GM12891 (cell line): ENCODE data around the gene GPR161.

Source experiments
- POLR2A ChIP-seq: IDR thresholded peaks from 2 replicates; pipeline ENCODE4 v1.6.1; 2011; ENCODE audit warnings: low read depth, low read length, control low read depth
- POLR2AphosphoS5 ChIP-seq: IDR thresholded peaks from 2 replicates; pipeline ENCODE4 v1.6.1; 2011; ENCODE audit warnings: low read depth, low read length, control low read depth

DNA sequence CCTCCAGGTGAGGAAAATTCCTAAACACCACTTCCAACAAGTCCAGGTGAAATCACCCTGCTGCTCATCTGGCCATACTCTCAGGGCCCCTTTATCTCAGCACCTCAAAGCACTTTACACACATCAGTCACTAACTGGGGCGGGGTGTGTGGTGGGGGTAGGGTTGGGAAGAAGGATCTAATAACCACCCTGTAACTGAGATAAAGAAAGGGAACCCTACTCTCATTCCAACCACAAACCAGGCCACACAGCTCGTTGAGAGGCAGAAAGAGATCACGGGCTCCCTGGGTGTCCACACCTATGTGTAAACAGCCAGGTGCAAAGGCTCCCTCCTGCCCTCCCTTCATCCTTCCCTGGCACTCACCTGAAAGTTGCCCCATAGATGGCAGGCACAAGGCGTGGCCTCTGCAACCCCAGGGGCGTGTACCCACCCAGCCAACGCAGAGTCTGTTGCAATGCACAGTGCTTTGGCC lies 20.4 kb downstream of the GPR161 start:
- TF ChIP-seq POLR2AphosphoS5 (no peak), POLR2A (no peak)
